HG02852 (cell line): ENCODE data around the gene LST1.
"Not testable (repeated sequence)": the region's sequence is repeated elsewhere in the genome, so short reads cannot be mapped to it uniquely, and the experiment has no call there.

Experiments used
- ATAC-seq: cut with Tn5 transposase; IDR thresholded peaks from one replicate; pipeline ENCODE4 v1.9.1; 2021; ENCODE audit warnings: mild to moderate bottlenecking, moderate library complexity; ENCODE audit not compliant: unreplicated experiment

LST1 gene

GRCh38 chr6:31586008-31586407 is at the start of gene LST1:
Gene LST1, plus strand, starts transcription at chr6:31586277. Its CDS starts 1,023 bp downstream, at chr6:31587300.
- no peak for ATAC-seq

- ATAC-seq, result no peak
Measured at GRCh38 chr6:31538805-31539400, 47.2 kb upstream of the LST1 start.

- ATAC-seq, result no peak
Measured at GRCh38 chr6:31540640-31541039, 45.4 kb upstream of the LST1 start.

GRCh38 chr6:31541059-31541657 is 44.9 kb upstream of the LST1 start:
- peak; percentile 23 for ATAC-seq

GRCh38 chr6:31541658-31542521 is 44.2 kb upstream of the LST1 start, which contains the start of gene DDX39B:
Gene DDX39B, minus strand, starts transcription at chr6:31542003. Its CDS starts 1,471 bp downstream, at chr6:31540532.
- peak; percentile 63 for ATAC-seq

- ATAC-seq, result no peak
Measured at GRCh38 chr6:31543639-31544038, 42.4 kb upstream of the LST1 start.

GRCh38 chr6:31544676-31545075 is 41.4 kb upstream of the LST1 start:
- ATAC-seq, result no peak

GRCh38 chr6:31545291-31545690 is 40.8 kb upstream of the LST1 start:
- no peak for ATAC-seq

- ATAC-seq, result no peak
Measured at GRCh38 chr6:31546339-31546957, 39.6 kb upstream of the LST1 start, which contains the start of gene ATP6V1G2. Gene ATP6V1G2, minus strand, starts transcription at chr6:31546608. Its CDS starts 49 bp downstream, at chr6:31546559.

- ATAC-seq, result peak; percentile 74
Measured at GRCh38 chr6:31546958-31547726, 38.9 kb upstream of the LST1 start, which contains the start of gene NFKBIL1. Gene NFKBIL1, plus strand, starts transcription at chr6:31547608. Its CDS starts 87 bp downstream, at chr6:31547695.

- no peak for ATAC-seq
Measured at GRCh38 chr6:31547727-31548543, 38.1 kb upstream of the LST1 start.

- ATAC-seq, result no peak
Measured at GRCh38 chr6:31548544-31548873, 37.6 kb upstream of the LST1 start.

- not testable (repeated sequence) for ATAC-seq
Measured at GRCh38 chr6:31551371-31551770, 34.7 kb upstream of the LST1 start.

- no peak for ATAC-seq
Measured at GRCh38 chr6:31556307-31556706, 29.8 kb upstream of the LST1 start.

- ATAC-seq, result no peak
Measured at GRCh38 chr6:31557443-31558317, 28.4 kb upstream of the LST1 start.

GRCh38 chr6:31558318-31558625 is 27.8 kb upstream of the LST1 start:
- no peak for ATAC-seq

- peak; percentile 33 for ATAC-seq
Measured at GRCh38 chr6:31558631-31559500, 27.2 kb upstream of the LST1 start.

- ATAC-seq, result no peak
Measured at GRCh38 chr6:31559606-31559957, 26.5 kb upstream of the LST1 start.
